WTC11 (cell line): ENCODE results near the gene DNMT3A. TPM values are rescaled to one million over a fixed set of nuclear protein-coding genes. Genes with fewer than 3 reads are reported as not detected.

ENCODE experiments used
- ATAC-seq: fragments of 200-7000 bp; cut with Tn5 transposase; 2 replicates; pipeline ENCODE4 v1.10.0; 2021; ENCODE audit warnings: mild to moderate bottlenecking, moderate library complexity
- CTCF ChIA-PET: fragments of 300-600 bp; sonication (Branson Sonifier 250); formaldehyde crosslinking; loops from one replicate; lab custom pipeline; 2021; ENCODE audit warnings: antibody characterized with exemption; lab: Charles Lee
- POLR2A ChIA-PET: fragments of 350-600 bp; sonication (Branson Sonifier 250); formaldehyde crosslinking; loops from one replicate; lab custom pipeline; 2021; ENCODE audit warnings: antibody characterized with exemption; lab: Charles Lee
- DNase-seq: peaks from one replicate; pipeline ENCODE4 v3.0.0; 2021; ENCODE audit warnings: low spot score
- H3K27ac Mint-ChIP-seq: 2 replicates; pipeline ENCODE4 v1.8.0; 2021; ENCODE audit warnings: mixed read lengths
- H3K27me3 Mint-ChIP-seq: 2 replicates; pipeline ENCODE4 v1.8.0; 2021; ENCODE audit warnings: low read depth, mild to moderate bottlenecking, moderate library complexity, mixed read lengths
- H3K36me3 Mint-ChIP-seq: 2 replicates; pipeline ENCODE4 v1.8.0; 2021; ENCODE audit warnings: mixed read lengths
- H3K4me1 Mint-ChIP-seq: 2 replicates; pipeline ENCODE4 v1.8.0; 2022; ENCODE audit warnings: mixed read lengths
- H3K4me3 Mint-ChIP-seq: 2 replicates; pipeline ENCODE4 v1.8.0; 2021; ENCODE audit warnings: mild to moderate bottlenecking, moderate library complexity, mixed read lengths
- H3K9me3 Mint-ChIP-seq: 2 replicates; pipeline ENCODE4 v1.8.0; 2021; ENCODE audit warnings: mixed read lengths
- ATF1 ChIP-seq: sonication (generic); formaldehyde crosslinking; IDR thresholded peaks from 2 replicates; pipeline ENCODE4 v1.8.1; 2023; ENCODE audit warnings: mild to moderate bottlenecking, moderate library complexity, missing genetic modification reagents
- CREB1 ChIP-seq: sonication (generic); formaldehyde crosslinking; IDR thresholded peaks from 2 replicates; pipeline ENCODE4 v1.8.0; 2023; ENCODE audit warnings: mild to moderate bottlenecking, missing genetic modification reagents
- CREM ChIP-seq: sonication (generic); formaldehyde crosslinking; IDR thresholded peaks from 2 replicates; pipeline ENCODE4 v1.8.1; 2022; ENCODE audit warnings: mild to moderate bottlenecking, missing genetic modification reagents, moderate library complexity
- ESRRA ChIP-seq: sonication (generic); formaldehyde crosslinking; IDR thresholded peaks from 2 replicates; pipeline ENCODE4 v1.8.1; 2022; ENCODE audit warnings: mild to moderate bottlenecking, missing genetic modification reagents, borderline replicate concordance
- GABPB1 ChIP-seq: sonication (generic); formaldehyde crosslinking; IDR thresholded peaks from 2 replicates; pipeline ENCODE4 v1.8.1; 2023; ENCODE audit warnings: mild to moderate bottlenecking, missing genetic modification reagents
- KAT7 ChIP-seq: sonication (generic); formaldehyde crosslinking; IDR thresholded peaks from 2 replicates; pipeline ENCODE4 v1.8.1; 2023; ENCODE audit warnings: missing genetic modification reagents, mild to moderate bottlenecking, borderline replicate concordance
- MXD4 ChIP-seq: fragments of 250-450 bp; sonication (Bioruptor Pico); IDR thresholded peaks from 2 replicates; pipeline ENCODE4 v1.8.0; 2021; ENCODE audit warnings: mild to moderate bottlenecking, moderate library complexity, borderline replicate concordance
- SMAD4 ChIP-seq: sonication (generic); formaldehyde crosslinking; IDR thresholded peaks from 2 replicates; pipeline ENCODE4 v1.8.0; 2022; ENCODE audit warnings: mild to moderate bottlenecking, missing genetic modification reagents
- ZNF121 ChIP-seq: sonication (generic); formaldehyde crosslinking; IDR thresholded peaks from 2 replicates; pipeline ENCODE4 v1.8.0; 2023; ENCODE audit warnings: missing genetic modification reagents
- ZNF423 ChIP-seq: fragments of 250-450 bp; sonication (Bioruptor Pico); IDR thresholded peaks from 2 replicates; pipeline ENCODE4 v2.1.2; 2022; ENCODE audit warnings: mild to moderate bottlenecking, moderate library complexity
- total RNA-seq: library from RNA; stranded (reverse); gene quantifications from 3 replicates; pipeline ENCODE4 v1.2.3, GENCODE V29; 2021
- TF ChIP-seq, protein P1 (sequence below): sonication (generic); formaldehyde crosslinking; IDR thresholded peaks from 2 replicates; pipeline ENCODE4 v1.8.1; 2022; ENCODE audit warnings: low read depth, missing genetic modification reagents, borderline replicate concordance
- TF ChIP-seq, protein P2 (sequence below): sonication (generic); formaldehyde crosslinking; IDR thresholded peaks from 2 replicates; pipeline ENCODE4 v1.8.0; 2023; ENCODE audit warnings: missing genetic modification reagents, mild to moderate bottlenecking, borderline replicate concordance
- TF ChIP-seq, protein P3 (sequence below): sonication (generic); formaldehyde crosslinking; IDR thresholded peaks from 2 replicates; pipeline ENCODE4 v1.8.0; 2023; ENCODE audit warnings: mild to moderate bottlenecking, missing genetic modification reagents
- TF ChIP-seq, protein P4 (sequence below): fragments of 250-450 bp; sonication (Bioruptor Pico); IDR thresholded peaks from 2 replicates; pipeline ENCODE4 v1.9.0; 2021; ENCODE audit warnings: mild to moderate bottlenecking
- TF ChIP-seq, protein P5 (sequence below): sonication (generic); formaldehyde crosslinking; IDR thresholded peaks from 2 replicates; pipeline ENCODE4 v1.8.0; 2022; ENCODE audit warnings: mild to moderate bottlenecking, missing genetic modification reagents
- TF ChIP-seq, protein P6 (sequence below): sonication (generic); formaldehyde crosslinking; IDR thresholded peaks from 2 replicates; pipeline ENCODE4 v1.8.1; 2022; ENCODE audit warnings: mild to moderate bottlenecking, moderate library complexity, missing genetic modification reagents
- TF ChIP-seq, protein P7 (sequence below): sonication (generic); formaldehyde crosslinking; IDR thresholded peaks from 2 replicates; pipeline ENCODE4 v1.8.1; 2023; ENCODE audit warnings: mild to moderate bottlenecking, missing genetic modification reagents, borderline replicate concordance
- TF ChIP-seq, protein P8 (sequence below): fragments of 250-450 bp; sonication (Bioruptor Pico); conservative IDR thresholded peaks from 2 replicates; pipeline ENCODE4 v1.9.0; 2021; ENCODE audit warnings: mild to moderate bottlenecking

Gene DNMT3A
- total RNA-seq, 1 experiment from 2014 or later, result 154 TPM

DNA sequence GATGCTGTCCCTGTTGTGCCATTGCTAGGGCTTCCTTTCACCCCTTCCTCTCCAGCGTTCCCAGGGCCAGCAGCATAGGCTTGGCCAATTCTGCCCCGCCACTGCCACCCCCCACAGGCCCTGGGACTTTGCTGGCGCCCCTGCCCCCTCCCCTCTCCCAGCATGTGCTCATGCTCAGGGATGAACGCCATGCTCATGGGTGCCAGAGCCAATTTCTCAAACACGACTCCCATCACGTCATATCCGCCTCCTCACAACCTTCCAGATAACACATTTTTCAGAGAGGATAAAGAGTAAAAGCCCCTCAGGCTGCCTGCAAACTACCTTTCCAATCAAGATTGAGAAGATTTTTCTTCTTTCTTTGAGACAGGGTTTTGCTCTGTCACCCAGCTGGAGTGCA lies 48.6 kb downstream of the DNMT3A start:
- no peak for ATAC-seq
- no peak overlapping the region for H3K4me3 Mint-ChIP-seq

DNA sequence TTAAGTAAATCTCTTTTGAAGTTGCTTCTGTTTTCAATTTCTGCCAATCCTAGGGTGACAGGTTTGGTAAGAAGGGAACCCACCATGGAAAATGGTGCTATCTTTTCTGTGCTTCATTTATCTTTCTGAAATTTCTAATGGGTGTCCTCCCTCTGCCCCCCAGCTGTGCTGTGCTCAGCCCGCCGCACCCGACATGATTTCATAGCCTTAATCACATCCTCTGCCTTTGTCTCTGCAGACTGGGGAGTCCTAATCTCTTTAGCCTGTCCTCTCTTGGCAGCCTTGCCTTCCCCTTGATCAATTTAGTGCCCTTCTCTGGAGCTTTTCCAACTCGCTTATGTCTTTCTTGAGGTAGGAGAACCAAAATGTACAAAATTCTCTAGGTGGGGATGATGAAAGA lies 49.3 kb downstream of the DNMT3A start:
- no peak for ATAC-seq
- Mint-ChIP-seq H3K4me1 (peaks cover 24% of the 10 kb centered on the region), H3K4me3 (no peak overlapping the region), H3K9me3 (no peaks in the 10 kb centered on the region), H3K36me3 (no peaks in the 10 kb centered on the region), H3K27me3 (no peaks in the 10 kb centered on the region), H3K27ac (no peak overlapping the region)
- CTCF ChIA-PET, result interaction anchor here (1.2 to 1.5 kb wide), 3 partner anchors 16 to 70 kb away, joined by 3 read pairs; no protein-coding TSS in a partner anchor
- POLR2A ChIA-PET, result no interaction called here
- DNase-seq, result no peak
- no peak for TF ChIP-seq CREM (CRISPR knock-in tag)
- TF ChIP-seq SMAD4 (CRISPR knock-in tag), result no peak
- TF ChIP-seq, protein P1, sequence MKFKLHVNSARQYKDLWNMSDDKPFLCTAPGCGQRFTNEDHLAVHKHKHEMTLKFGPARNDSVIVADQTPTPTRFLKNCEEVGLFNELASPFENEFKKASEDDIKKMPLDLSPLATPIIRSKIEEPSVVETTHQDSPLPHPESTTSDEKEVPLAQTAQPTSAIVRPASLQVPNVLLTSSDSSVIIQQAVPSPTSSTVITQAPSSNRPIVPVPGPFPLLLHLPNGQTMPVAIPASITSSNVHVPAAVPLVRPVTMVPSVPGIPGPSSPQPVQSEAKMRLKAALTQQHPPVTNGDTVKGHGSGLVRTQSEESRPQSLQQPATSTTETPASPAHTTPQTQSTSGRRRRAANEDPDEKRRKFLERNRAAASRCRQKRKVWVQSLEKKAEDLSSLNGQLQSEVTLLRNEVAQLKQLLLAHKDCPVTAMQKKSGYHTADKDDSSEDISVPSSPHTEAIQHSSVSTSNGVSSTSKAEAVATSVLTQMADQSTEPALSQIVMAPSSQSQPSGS, result no peak
- no peak for TF ChIP-seq MXD4 (CRISPR knock-in tag)
- TF ChIP-seq, protein P2, sequence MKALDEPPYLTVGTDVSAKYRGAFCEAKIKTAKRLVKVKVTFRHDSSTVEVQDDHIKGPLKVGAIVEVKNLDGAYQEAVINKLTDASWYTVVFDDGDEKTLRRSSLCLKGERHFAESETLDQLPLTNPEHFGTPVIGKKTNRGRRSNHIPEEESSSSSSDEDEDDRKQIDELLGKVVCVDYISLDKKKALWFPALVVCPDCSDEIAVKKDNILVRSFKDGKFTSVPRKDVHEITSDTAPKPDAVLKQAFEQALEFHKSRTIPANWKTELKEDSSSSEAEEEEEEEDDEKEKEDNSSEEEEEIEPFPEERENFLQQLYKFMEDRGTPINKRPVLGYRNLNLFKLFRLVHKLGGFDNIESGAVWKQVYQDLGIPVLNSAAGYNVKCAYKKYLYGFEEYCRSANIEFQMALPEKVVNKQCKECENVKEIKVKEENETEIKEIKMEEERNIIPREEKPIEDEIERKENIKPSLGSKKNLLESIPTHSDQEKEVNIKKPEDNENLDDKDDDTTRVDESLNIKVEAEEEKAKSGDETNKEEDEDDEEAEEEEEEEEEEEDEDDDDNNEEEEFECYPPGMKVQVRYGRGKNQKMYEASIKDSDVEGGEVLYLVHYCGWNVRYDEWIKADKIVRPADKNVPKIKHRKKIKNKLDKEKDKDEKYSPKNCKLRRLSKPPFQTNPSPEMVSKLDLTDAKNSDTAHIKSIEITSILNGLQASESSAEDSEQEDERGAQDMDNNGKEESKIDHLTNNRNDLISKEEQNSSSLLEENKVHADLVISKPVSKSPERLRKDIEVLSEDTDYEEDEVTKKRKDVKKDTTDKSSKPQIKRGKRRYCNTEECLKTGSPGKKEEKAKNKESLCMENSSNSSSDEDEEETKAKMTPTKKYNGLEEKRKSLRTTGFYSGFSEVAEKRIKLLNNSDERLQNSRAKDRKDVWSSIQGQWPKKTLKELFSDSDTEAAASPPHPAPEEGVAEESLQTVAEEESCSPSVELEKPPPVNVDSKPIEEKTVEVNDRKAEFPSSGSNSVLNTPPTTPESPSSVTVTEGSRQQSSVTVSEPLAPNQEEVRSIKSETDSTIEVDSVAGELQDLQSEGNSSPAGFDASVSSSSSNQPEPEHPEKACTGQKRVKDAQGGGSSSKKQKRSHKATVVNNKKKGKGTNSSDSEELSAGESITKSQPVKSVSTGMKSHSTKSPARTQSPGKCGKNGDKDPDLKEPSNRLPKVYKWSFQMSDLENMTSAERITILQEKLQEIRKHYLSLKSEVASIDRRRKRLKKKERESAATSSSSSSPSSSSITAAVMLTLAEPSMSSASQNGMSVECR, result no peak
- TF ChIP-seq, protein P3, sequence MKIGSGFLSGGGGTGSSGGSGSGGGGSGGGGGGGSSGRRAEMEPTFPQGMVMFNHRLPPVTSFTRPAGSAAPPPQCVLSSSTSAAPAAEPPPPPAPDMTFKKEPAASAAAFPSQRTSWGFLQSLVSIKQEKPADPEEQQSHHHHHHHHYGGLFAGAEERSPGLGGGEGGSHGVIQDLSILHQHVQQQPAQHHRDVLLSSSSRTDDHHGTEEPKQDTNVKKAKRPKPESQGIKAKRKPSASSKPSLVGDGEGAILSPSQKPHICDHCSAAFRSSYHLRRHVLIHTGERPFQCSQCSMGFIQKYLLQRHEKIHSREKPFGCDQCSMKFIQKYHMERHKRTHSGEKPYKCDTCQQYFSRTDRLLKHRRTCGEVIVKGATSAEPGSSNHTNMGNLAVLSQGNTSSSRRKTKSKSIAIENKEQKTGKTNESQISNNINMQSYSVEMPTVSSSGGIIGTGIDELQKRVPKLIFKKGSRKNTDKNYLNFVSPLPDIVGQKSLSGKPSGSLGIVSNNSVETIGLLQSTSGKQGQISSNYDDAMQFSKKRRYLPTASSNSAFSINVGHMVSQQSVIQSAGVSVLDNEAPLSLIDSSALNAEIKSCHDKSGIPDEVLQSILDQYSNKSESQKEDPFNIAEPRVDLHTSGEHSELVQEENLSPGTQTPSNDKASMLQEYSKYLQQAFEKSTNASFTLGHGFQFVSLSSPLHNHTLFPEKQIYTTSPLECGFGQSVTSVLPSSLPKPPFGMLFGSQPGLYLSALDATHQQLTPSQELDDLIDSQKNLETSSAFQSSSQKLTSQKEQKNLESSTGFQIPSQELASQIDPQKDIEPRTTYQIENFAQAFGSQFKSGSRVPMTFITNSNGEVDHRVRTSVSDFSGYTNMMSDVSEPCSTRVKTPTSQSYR (CRISPR knock-in tag), result no peak
- TF ChIP-seq, protein P4, sequence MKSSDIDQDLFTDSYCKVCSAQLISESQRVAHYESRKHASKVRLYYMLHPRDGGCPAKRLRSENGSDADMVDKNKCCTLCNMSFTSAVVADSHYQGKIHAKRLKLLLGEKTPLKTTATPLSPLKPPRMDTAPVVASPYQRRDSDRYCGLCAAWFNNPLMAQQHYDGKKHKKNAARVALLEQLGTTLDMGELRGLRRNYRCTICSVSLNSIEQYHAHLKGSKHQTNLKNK (CRISPR knock-in tag), result no peak
- no peak for TF ChIP-seq ZNF121
- TF ChIP-seq, protein P5, sequence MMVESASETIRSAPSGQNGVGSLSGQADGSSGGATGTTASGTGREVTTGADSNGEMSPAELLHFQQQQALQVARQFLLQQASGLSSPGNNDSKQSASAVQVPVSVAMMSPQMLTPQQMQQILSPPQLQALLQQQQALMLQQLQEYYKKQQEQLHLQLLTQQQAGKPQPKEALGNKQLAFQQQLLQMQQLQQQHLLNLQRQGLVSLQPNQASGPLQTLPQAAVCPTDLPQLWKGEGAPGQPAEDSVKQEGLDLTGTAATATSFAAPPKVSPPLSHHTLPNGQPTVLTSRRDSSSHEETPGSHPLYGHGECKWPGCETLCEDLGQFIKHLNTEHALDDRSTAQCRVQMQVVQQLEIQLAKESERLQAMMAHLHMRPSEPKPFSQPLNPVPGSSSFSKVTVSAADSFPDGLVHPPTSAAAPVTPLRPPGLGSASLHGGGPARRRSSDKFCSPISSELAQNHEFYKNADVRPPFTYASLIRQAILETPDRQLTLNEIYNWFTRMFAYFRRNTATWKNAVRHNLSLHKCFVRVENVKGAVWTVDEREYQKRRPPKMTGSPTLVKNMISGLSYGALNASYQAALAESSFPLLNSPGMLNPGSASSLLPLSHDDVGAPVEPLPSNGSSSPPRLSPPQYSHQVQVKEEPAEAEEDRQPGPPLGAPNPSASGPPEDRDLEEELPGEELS (CRISPR knock-in tag), result no peak
- TF ChIP-seq, protein P6, sequence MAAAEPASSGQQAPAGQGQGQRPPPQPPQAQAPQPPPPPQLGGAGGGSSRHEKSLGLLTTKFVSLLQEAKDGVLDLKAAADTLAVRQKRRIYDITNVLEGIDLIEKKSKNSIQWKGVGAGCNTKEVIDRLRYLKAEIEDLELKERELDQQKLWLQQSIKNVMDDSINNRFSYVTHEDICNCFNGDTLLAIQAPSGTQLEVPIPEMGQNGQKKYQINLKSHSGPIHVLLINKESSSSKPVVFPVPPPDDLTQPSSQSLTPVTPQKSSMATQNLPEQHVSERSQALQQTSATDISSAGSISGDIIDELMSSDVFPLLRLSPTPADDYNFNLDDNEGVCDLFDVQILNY (CRISPR knock-in tag), result no peak
- TF ChIP-seq, protein P7, sequence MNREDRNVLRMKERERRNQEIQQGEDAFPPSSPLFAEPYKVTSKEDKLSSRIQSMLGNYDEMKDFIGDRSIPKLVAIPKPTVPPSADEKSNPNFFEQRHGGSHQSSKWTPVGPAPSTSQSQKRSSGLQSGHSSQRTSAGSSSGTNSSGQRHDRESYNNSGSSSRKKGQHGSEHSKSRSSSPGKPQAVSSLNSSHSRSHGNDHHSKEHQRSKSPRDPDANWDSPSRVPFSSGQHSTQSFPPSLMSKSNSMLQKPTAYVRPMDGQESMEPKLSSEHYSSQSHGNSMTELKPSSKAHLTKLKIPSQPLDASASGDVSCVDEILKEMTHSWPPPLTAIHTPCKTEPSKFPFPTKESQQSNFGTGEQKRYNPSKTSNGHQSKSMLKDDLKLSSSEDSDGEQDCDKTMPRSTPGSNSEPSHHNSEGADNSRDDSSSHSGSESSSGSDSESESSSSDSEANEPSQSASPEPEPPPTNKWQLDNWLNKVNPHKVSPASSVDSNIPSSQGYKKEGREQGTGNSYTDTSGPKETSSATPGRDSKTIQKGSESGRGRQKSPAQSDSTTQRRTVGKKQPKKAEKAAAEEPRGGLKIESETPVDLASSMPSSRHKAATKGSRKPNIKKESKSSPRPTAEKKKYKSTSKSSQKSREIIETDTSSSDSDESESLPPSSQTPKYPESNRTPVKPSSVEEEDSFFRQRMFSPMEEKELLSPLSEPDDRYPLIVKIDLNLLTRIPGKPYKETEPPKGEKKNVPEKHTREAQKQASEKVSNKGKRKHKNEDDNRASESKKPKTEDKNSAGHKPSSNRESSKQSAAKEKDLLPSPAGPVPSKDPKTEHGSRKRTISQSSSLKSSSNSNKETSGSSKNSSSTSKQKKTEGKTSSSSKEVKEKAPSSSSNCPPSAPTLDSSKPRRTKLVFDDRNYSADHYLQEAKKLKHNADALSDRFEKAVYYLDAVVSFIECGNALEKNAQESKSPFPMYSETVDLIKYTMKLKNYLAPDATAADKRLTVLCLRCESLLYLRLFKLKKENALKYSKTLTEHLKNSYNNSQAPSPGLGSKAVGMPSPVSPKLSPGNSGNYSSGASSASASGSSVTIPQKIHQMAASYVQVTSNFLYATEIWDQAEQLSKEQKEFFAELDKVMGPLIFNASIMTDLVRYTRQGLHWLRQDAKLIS (CRISPR knock-in tag), result no peak
- TF ChIP-seq CREB1 (CRISPR knock-in tag), result no peak

More for the DNA sequence above, 48.6 kb downstream of the DNMT3A start:
- no peaks in the 10 kb centered on the region for H3K27me3 Mint-ChIP-seq
- CTCF ChIA-PET, result interaction anchor here (1.2 to 1.5 kb wide), 3 partner anchors 16 to 69 kb away, joined by 3 read pairs; no protein-coding TSS in a partner anchor
- no peaks in the 10 kb centered on the region for H3K36me3 Mint-ChIP-seq
- peaks cover 26% of the 10 kb centered on the region for H3K4me1 Mint-ChIP-seq
- no peaks in the 10 kb centered on the region for H3K9me3 Mint-ChIP-seq
- TF ChIP-seq ZNF423 (CRISPR knock-in tag) (no peak), KAT7 (CRISPR knock-in tag) (no peak), ATF1 (CRISPR knock-in tag) (no peak), GABPB1 (CRISPR knock-in tag) (no peak), ESRRA (CRISPR knock-in tag) (no peak)
- TF ChIP-seq, protein P8, sequence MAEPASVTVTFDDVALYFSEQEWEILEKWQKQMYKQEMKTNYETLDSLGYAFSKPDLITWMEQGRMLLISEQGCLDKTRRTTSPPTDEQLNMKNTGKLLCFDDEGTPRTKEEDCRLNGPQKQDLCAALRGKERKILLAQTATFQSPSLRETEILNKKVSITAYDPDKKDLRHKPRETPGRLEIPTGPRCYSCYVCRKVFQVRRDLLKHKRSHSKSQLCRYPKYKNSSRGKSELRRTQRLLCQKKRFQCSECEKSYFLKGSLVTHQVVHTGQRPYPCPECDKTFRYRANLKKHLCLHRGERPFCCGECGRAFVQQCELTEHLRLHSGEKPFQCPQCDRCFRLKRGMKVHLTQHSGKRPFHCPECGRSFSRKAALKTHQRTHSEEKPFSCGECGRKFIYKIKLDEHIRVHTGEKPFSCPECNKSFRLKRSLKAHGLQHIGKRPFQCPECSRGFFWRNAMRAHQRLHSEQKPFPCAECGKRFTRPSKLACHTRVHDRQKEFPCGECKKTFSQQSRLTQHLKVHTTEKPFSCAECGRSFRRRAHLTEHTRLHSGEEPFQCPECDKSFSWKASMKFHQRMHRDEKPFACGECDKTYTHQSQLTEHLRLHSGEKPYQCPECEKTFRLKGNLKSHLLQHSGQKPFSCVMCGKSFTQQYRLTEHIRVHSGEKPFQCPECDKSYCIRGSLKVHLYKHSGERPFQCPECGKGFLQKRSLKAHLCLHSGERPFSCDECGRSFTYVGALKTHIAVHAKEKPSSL (CRISPR knock-in tag), result no peak
- TF ChIP-seq, all 79 proteins: peak for 0
- POLR2A ChIA-PET, result no interaction called here
- no peak for DNase-seq
- H3K27ac Mint-ChIP-seq, result no peak overlapping the region
